HUDEP-2 (cell line): ENCODE data around the gene ZNF394.
A peak's percentile ranks its signal among the peaks of the same experiment; 100 is the strongest.

Source experiments
- DNase-seq, 76 experiments: peaks; one replicate each; lab custom pipeline; 2025; ENCODE audit not compliant: unreplicated experiment in 76 of 76; lab: John Stamatoyannopoulos, UW

The ZNF394 gene

DNA sequence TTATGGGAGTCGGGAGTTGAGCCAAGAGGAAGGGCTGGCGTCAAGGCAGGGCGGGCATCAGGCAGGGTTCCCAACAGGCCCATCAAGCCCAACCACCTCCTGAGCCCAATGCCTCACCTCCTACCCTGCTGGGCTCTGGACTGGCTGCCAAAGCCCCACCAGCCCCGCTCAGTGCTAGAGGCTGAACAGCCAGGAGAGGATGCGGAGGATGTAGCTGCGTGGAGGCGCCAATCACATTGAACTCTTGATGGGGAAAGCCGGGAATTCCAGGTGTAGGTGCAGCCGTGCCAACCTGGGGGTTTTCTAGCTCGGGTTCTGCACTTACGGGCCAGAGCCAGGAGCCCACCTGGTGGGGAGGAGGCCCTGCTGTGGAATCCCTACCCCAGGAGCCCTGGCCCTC, 47.0 kb downstream of the ZNF394 start:
- no peak for DNase-seq

DNA sequence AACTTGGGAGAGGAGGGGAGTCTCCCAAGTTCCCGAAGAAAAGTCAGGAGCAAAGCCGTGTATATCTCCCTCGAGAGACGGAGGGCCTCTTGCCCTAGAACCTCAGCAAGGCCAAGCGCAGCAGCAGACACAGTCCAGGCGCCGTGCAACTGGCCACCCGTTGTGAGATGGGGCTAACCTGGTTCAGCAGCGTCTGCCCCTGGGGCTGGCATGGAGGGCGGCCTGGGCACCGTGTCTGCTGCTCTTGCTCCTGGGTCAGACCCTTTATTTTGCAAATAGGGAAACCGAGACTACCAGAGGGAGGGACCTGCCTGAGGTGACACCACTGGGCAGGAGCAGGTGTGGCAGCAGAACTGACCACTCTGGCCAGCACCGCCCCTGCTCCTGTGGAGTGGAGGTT, 47.5 kb downstream of the ZNF394 start:
- no peak for DNase-seq

DNA sequence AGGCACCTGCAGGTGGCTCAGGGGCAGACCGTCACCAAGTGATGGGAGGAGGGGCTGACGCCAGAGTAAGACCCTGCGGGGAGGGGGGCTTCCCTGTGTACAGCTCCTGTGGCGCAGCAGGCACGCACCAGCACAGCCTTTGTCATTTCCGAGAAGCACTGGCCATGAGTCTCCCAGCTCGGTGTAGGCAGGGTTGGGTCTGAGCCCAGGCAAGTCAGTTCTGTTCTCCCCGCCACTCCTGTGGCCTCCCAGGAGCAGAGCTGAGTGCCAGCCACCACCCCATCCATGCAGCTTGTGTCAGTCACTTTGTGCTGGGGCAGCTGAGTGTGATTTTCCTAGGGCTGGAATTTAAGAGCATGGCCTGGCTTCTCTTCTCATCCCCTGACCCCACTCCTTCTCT, 48.1 kb downstream of the ZNF394 start:
- DNase-seq = no peak

DNA sequence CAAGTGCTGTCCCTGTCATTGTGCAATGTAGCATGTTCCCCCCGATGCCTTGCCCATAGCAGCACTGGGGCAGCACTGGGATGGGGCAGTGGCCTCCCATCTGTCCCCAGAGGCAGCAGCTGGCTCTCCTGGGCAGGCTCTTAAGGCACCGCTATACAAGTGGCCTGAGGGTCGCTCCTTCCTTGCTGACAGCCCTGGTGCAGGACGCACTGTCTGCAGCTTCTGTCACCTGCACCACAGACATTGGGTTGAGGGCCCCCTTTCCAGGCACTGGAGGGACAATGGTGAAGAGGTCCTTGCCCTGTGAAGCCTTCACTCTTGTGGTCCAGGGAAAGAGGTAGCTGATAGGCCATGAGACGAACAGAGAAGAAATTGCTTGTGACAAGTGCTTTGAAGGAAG, 50.8 kb downstream of the ZNF394 start:
- no peak for DNase-seq

DNA sequence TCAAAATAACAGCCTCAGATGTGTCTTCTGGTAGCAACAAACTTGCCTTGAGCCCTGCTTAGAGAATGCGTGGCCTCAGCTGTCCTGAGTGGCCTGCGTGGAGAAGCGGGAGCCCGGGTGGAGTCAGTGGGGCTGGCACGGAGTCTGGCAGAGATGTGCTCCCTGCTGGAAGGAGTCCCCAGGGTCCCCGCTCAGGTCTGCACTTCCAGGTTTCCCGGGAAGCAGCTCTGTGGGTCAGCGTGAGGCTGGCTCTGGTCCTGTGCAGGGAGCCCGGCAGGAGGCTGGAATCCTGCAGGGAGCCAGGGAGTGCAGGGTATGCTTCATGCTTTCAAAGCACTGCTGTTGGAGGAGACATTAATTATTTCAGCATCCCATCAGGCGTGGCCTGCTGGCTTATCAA, 51.2 kb downstream of the ZNF394 start:
- no peak for DNase-seq

DNA sequence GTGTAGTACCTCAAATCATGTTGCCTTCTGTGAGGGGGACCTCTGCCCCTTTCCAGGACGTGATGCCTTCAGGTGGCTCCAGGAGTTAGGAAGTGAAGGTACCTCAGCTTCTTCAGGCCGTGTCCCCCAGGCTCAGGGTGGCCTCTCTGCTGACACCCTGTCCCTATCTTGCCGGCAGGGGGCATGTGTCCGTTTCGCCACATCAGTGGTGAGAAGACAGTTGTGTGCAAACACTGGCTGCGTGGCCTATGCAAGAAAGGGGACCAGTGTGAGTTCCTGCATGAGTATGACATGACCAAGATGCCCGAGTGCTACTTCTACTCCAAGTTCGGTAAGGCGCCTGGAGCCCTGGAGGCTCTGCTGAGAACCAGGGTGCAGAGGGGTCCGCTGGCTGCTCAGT, 52.1 kb downstream of the ZNF394 start:
- peak in 17 of 76 experiments; percentile 0 to 43 (median 15) for DNase-seq

DNA sequence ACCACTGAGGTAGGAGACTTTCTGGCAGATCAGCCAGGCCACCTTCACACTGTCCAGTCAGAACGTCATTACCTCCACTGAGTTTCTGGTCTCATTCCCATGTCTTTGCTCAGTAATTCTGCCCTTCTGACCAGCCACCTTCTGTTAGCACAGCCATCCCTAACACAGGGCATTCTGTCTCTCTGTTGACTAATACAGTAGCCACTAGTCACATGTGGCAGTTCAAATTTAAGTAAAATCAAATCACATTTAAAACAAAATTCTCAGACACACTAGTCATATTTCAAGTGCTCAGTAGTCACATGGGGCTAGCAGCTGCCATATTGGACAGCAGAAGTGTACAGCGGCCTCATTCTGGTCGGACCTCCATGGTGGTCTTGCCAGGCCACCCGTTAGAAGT, 54.0 kb downstream of the ZNF394 start:
- DNase-seq = no peak
